Measurements from ENCODE around the gene DNER. TPM values are rescaled to one million over a fixed set of nuclear protein-coding genes. Genes with fewer than 3 reads are reported as not detected.
A peak's percentile ranks its signal among the peaks of the same experiment; 100 is the strongest.

The DNER gene
- total RNA-seq, 1 donor from 2014 or later = 0.60 TPM

DNA sequence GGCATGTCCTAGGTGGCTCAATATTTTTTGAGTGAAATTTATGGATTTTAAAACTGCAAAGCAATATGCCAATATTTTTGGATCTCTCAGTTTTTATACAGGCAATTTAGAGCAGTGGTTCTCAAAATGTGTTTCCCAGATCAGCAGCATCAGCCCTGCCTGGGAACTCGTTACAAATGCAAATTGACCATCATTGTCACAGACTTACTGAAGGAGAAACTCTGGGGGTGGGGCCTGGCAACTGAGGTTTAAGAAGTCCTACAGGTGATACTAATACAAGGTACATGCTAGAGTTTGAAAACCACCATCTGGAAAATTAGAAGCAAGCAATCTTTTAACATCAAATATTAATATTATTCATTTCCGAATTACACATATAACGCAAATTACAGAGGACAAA, 227.7 kb downstream of the DNER start:
- ATAC-seq = no peak

DNA sequence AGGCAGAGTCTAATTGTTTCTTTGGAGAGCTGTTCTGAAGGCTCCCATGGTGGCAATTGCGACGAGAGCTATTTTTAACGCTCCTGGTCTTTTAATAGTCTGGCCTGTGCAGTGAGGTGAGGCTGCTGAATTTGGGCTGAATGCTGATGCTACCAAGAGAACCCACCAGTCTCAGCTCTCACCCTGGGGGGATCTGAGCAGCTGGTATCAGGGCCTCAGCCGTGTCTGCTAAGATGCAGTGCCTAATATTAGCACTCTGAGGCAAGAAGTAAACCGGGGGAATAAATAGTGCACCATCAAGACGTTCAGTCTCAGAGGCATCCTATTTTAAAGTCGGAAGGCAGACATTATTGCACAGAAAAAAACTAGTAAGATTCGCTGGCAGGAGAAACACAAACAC, 228.5 kb downstream of the DNER start:
- no peak for ATAC-seq

DNA sequence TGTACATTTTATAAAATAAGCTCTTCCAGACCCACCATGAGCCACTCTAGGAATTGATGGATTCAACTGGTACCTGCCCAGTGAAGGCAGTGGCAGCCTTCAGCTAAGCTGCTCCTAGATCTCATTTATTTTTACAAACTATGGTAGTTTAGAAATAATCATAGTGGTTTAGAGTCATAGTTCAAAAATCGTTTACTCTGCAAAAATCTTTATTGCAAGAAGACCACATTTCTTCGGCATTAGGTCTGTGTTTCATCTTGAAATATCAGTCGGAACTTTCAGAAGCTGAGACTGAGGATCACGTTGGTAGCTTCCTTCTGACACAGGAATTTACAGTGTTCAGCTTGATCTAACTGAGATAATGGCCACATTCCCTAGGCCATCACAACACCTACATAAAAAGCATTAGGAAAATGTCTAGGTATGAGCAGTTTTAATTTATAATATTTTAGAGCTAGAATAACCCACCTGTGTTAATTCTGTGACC, 237.0 kb downstream of the DNER start:
- no peak for ATAC-seq

DNA sequence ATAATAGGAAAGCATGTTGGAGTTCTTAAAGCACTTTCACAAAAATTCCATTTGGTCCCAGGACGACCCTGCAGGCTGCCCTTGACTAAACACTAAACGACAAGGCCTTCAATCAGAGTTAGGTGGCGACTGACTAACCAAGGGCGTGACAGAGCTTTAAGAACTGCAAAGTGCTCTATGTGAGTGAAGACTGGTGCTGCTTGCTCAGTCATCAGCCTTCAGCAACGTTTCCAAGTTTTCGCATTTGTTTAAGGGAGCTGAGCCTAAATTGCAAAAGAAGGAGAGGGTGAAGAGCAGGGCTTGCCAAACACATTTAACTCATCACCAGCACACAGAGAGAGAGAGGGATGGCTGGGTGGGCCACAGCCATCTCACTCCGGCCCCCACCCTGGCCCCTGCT, 238.6 kb downstream of the DNER start:
- ATAC-seq = peak; percentile 78

DNA sequence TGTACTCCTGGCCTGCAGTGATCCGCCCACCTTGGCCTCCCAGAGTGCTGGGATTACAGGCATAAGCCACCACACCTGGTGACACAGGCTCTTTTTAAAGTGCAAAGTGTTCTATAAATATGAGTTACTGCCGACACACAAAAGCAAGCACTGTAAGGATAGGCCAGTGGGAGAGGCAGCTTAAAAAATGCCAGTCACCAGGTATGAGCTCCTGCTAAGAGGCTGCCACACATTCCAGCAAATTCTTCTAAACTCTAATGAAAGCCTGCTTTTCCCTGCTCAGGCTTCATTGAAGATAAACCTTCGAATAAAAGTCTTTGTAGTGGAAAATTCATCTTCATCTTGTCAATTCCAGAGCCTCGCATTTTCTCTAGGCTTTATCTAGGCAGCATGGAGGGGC, 240.2 kb downstream of the DNER start:
- ATAC-seq = peak; percentile 76

DNA sequence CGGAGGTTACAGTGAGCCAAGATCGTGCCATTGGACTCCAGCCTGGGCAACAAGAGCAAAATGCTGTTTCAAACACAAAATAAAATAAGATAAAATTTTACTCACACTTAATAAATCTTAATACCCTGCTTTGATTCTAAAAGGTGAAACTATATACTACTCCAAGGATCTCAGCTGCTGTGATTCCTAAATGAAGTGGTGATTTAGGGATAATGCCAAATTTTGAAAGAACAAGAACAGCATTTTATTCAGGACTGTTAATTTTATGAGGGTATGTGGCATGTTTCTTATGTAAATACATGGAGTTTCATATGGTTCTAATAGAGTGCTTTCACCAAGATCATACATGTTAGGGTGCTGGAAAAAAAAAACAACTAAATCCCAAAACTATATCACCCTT, 243.6 kb downstream of the DNER start:
- ATAC-seq = no peak

DNA sequence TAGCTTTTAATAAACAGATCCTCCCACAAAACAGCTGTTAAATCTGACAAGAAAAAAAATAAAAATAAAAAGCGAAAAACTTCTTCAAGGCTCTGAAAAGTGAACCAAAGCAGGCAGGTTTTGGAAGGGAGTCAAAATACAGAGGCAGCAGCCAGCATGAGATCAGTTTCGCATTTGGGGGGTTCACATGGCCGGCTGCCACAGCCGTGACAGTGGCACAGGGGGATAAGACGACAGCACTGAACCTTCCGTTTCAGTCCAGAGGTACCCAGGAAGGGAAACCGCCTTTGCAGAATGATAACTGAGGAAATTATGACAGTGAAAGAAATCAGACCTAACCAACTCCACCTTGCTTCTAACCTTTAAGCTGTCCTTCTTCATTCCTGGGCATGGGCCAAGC, 246.6 kb downstream of the DNER start:
- ATAC-seq = no peak

DNA sequence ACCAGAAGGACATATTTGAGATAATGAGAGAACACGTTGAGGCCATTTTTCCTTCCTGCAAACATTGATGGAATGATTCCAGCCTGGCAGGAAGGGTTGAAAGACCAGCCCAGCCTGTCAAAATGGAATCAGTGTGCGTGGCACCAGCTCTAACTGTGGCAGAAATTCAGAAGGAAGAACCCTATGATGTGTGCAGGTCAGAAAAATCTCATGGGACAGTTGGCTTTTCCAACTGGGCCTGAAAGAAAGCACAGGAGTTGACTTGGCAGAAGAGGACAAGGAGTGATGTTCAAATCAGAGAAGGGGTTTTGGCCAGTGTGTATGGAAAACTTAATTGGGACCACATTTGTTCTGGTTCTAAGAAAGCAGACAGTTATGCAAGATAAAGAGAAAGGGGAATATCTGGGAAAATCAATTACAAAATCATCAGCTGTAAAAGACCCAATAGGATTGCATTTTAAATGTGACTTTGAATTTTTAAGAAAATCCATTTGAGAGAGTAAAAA, 250.5 kb downstream of the DNER start:
- ATAC-seq = no peak

DNA sequence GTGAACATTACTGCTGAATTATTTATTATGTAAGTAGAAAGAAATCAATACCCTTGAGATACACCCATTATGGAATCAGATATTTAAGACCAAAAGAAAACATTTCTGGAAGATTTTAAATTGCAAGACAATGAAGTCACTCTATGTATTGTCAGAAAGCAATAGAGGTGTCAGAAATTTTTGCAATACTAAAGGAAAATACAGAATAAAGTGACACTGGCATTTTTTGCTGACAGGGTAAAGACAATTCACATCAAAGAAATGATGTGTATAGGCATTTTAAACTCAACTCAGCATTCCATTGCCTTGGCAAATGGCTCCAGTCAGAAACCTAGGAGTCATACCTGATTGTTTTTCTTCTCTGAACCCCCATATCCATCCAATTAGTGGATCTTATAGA, 252.2 kb downstream of the DNER start:
- ATAC-seq = no peak

DNA sequence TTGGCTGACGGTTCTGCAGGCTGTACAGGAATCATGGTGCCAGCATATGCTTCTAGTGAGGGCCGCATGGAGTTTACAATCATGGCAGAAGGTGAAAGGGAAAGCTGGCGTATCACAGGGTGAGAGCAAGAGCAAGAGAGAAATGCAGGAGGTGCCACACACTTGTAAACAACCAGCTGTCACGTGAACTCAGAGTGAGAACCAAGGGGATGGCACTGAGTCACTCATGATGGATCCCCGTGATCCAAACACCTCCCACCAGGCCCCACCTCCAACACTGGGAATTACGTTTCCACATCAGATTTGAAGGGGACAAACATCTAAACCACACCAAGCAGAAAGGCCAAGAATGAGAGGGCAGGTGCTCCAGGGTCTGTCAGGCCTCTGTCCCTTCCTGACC, 258.3 kb downstream of the DNER start:
- no peak for ATAC-seq

DNA sequence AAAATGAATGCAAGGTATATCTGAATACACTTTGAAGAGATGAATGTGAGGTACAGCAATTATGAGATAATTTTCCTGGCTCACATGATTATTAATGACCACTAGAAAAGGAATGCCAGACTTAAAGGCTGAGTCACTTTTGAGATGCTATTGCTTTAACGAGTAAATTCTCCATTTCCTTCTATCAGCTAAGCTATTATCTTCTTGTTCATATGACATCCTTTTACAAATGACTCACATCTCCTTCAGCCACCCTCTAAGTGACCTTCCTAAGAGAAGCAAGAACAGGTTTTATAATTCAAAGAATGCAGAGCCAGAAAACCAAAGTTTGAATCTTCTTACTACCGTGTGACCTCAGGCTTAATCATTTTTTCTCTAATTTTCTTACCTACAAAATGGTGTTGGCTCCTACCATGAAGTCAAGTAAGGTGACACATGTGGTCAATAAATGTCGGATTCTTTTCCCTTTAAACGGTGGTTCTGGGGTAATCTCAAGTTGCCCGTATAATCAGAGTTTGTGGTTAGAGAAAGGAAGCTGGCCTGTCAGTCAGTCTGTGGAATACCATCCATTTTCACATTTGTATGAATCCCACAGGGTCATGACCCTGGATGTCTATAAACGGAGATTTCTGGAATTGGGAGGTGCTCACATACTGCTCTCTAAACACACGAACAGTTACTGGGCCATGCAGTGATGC, 259.3 kb downstream of the DNER start:
- peak; percentile 67 for ATAC-seq

DNA sequence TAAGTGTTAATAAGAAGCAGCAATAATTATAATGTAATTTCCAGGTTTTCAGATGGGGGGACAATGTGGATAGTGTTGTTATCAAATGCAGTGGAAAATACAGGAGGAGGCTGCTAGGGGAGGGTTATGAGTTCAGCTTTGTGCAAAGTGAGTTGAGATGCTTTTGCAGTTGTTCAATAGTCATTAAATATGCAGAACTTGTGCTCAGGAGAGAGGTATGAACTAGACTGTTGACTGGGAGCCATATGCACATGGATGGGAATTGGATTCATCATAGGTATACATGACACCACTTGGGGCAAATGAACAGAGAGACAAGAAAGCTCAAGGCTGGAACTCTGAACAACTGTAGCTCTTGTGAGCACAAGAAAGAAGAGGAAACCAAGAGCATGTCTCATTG, 261.1 kb downstream of the DNER start:
- ATAC-seq = no peak

DNA sequence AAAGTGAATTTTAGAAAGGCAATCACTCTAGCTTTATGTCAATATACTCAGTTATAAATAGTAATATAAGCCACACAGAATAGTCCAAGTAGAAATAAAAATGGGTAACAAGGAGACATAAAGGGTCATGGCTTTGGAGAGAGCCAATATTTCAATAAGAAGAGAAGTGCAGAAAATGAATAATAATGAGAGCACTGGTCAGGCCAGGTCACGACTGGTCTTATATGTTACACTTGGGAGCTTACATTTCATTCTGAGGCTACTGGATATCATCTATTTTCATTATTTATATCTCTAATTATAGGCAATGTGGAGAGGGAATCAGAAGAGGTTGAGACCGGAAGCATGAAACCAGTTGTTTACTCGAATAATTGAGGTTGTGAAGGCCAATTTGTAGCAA, 262.5 kb downstream of the DNER start:
- ATAC-seq = no peak

DNA sequence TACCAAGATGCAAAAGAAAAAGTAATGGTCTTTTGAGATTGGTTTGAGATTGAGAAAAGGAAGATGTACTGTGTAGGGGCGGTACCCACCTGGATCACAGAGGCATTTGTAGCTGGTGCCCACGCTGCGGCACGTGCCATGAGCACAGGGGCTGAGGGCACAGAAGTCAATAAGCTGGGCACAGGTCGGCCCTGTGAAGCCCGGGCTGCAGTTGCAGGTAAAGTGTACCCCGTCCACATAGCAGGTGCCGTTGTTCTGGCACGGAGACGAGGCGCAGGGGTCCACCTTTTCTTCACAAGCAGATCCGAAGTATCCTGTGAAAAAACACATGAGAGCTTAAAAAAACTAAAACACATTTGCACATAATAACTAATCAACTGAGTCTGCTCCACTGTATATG, 267.1 kb downstream of the DNER start:
- no peak for ATAC-seq

DNA sequence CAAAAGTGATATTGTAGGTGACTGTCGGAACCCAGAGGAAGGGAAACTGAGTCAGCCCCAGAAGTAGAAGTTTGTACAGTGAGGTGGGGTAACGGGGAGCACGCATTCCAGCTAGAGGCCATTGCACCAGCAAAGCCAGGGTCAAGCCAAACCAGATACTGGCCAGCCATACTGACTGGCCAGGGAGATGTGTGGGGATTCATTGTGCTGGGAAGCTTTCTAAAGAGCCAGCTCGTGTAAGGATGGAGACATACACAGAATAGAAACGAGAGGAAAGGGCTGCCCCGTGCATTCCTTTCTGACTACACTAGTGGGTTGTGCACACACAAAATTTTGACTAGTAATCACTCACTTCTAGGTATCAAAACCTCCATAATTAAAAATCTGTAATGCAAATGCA, 268.0 kb downstream of the DNER start:
- ATAC-seq = no peak

DNA sequence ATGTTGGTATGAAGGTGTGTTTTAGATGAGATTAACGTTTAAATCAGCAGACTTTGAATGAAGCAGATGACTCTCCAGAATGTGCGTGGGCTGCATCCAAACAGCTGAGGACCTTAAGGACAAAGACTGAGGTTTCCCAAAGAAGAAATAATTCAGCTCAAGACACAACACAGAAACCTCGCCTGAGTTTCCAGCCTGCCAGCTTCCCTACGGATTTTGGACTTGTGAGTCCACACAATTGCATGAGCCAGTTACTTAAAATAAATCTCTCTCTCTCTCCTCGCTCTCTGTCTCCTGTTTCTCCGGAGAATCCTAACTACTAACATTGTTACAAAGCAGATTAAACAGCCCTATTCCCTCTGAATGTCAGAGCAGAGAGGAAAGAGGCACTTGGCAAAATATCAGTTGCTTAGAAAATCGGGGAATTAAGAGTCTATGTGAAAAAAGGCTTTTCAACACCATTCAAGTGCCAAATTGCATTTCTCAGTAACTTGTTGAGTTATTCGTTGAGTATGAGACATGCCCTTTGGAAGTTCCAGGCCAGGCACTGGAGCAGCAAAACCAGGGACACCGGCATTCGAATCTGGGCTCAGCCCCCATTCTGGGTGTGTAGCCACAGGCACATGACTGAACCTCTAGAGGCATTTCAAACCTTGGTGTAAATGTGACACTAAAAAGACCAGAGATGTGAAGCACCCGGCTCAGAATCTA, 268.7 kb downstream of the DNER start:
- no peak for ATAC-seq

DNA sequence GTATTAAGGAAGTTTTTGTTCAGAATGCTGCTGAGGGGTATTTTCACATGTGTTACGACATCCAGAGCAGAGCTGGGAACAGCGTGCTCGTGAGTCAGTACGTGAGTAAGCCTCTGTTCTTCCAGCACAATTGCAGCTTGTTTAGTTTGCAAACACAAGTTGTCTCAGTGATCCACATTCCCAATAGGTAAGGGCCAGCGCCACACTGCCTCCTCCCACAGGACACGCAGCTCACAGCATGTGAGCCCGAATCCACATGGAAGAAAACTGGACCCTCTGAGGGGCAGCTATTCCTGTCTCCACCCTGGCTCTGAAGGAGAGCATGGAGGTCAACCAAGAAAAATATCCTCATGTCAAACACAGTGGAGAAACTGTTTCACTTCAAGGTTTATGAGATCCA, 269.3 kb downstream of the DNER start:
- peak; percentile 98 for ATAC-seq

DNA sequence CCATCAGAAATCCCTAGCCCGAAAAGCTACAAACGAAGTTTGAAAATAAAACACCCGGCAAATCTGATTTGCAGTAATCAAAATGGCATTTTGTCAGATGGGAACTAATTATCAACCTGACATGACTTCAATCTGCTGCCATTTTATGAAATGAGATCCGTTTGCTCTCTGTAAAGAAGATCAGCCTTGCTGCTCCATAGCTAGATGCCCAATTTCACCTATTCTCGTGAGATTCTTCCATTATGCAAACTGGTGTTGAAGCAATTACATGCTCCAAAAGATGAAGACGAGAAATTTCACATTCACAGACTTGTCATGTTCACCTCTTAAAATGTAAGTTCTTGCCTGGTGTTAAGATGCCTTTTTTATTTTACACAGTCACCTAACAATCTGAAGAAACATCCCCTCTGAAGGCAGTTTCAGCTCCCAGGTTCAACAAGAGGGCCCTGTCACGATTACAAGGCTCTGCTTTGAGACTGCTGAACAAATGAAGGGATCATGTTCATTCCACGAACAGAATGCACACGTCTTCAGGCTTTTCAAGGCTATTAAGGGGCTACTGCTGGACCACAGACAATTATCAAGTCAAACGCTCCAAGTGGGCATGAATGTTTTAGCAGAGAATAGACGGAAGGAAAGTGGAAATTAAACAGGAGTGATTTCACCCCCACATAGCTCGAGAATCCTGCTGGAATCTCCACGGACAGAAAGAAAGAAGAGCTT, 270.6 kb downstream of the DNER start:
- no peak for ATAC-seq

DNA sequence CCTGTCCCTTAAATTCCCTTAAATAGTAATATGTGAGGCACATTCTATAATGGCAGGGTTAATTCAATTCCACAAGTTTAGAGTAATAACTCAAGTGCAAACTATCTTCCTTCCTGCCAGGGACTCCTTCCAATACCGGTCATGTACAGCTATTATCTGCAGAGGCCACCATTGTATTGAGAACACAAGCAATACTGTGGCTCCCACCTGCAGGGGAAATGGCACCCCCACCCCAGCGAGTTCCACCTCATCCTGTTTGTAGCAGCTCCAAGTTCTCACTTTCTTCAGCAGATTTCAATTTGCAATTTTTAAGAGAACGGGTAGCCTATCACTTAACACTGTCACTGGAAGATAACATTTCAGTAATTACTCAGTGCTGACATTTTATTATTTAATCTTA, 271.2 kb downstream of the DNER start:
- no peak for ATAC-seq

DNA sequence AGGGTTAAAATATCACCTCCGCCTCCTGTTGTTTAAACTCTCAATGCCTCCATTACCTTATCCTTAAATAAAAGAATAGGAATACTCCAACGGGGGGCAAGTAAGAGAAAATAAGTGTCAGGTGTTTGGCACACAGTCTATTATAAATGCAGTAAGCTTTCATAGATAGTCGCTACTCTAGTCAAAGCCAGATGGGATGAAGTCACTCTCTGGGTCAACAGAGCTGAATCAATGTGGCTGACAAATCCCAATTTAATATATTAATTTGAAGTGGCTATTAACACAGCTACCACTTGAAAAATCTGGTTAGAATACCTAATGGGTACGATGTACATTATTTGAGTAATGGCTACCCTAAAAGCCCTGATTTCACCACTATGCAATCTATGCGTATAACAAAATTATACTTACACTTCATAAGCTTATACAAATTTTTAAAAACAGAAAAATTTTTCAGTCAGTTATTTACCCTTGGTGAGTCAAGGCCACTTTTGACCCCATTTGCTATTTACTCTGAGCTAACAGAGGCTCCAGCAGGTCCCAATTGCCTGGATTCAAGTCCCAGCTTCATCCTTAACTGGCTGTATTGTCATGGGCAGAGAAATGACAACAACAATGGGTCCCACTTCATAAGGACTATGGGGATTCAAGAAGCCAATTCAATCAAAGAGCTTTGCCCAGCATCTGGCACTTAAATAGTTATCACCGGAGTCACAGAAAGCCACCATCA, 275.8 kb downstream of the DNER start:
- no peak for ATAC-seq

DNA sequence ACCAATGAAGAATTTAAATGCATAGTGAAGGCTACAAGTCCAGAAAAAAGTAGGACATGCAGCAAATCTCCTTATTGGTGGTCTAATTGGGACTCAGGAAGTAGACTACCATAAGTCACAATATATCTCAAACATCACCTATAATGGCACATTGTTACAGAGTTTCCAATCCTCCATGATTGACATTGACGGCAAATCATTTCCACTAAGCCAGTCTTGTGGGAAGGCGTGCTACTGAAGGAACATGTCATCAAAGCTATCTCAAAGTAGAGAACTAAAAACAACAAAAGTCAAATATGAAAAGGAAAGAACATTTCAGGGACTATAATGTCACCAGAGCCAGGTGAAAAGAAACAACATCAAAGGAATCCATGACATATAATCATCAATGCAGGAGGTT, 276.9 kb downstream of the DNER start:
- no peak for ATAC-seq

DNA sequence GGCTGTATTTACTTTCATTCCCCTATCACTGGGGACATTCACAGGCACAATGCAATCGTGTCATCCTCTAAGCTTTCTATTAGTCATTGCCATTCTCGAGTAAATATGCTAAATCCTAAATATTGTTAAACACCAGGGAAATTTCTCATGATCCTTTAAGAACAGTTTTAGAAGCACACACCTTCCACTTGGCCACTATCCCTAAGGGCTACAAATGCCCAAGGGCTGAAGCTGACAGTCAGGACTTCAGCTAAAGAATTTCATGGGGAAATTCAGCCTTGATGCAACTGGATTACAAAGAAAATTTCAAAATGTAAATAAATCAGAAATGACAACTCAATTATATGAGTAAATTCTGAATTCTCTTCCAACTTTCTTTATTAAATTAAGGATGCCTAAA, 280.2 kb downstream of the DNER start:
- ATAC-seq = no peak

DNA sequence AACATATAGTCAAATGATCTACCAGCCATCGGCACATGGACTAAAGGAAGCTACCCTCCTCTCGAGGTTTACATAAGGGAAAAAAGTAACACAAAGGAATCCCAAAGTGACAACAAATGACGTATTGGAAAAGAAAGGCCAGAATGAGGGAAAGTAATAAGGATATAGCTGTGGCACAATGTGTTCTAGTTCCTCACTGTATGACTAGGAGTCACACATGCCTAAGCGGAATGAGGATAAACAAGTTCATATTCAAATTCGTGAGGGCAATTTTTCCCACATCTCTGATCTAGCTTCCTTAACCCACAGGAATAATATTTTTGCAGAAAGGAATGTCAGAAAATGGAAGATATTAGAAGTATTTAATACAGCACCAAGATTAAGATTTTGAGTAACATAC, 281.0 kb downstream of the DNER start:
- ATAC-seq = no peak

Measured in esophagus mucosa (tissue), 1 donor.